ENCODE measurements around the gene CD9. TPM values are rescaled to one million over a fixed set of nuclear protein-coding genes. Genes with fewer than 3 reads are reported as not detected.

The CD9 gene
- total RNA-seq, 1 donor from 2014 or later: 437 TPM

DNA sequence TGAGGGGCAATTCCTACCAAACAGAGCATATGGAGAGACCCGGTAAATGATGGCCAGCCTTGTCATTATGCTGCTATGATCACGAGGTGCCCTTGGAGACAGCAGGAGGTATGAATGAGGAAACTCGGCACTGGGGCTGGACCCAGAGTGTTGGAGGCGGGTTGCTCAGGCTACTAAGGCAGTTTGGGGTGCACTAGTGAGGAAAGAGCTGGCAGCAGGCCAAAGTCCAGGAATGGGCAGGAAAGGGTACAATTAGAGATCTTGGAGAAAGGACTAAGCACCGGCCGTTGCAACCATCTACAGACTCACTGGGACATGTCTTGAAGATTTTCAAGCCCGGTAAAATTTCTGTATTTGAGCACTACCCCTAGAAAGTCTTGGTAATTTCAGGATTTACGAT lies 54.3 kb downstream of the CD9 start:
- Histone ChIP-seq H3K4me1 (no peaks in the 10 kb centered on the region), H3K27me3 (ENCODE audit: low read depth) (no peaks in the 10 kb centered on the region), H3K9me3 (no peaks in the 10 kb centered on the region), H3K4me3 (no peak overlapping the region), H3K27ac (no peak overlapping the region), H3K36me3 (no peaks in the 10 kb centered on the region)
- TF ChIP-seq, protein P1, sequence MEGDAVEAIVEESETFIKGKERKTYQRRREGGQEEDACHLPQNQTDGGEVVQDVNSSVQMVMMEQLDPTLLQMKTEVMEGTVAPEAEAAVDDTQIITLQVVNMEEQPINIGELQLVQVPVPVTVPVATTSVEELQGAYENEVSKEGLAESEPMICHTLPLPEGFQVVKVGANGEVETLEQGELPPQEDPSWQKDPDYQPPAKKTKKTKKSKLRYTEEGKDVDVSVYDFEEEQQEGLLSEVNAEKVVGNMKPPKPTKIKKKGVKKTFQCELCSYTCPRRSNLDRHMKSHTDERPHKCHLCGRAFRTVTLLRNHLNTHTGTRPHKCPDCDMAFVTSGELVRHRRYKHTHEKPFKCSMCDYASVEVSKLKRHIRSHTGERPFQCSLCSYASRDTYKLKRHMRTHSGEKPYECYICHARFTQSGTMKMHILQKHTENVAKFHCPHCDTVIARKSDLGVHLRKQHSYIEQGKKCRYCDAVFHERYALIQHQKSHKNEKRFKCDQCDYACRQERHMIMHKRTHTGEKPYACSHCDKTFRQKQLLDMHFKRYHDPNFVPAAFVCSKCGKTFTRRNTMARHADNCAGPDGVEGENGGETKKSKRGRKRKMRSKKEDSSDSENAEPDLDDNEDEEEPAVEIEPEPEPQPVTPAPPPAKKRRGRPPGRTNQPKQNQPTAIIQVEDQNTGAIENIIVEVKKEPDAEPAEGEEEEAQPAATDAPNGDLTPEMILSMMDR (IDR thresholded peaks at IDR 0.05): no peak
- intact Hi-C loops (cut with DNase I): no loop called here
- DNase-seq (no peak), ATAC-seq (no peak)

DNA sequence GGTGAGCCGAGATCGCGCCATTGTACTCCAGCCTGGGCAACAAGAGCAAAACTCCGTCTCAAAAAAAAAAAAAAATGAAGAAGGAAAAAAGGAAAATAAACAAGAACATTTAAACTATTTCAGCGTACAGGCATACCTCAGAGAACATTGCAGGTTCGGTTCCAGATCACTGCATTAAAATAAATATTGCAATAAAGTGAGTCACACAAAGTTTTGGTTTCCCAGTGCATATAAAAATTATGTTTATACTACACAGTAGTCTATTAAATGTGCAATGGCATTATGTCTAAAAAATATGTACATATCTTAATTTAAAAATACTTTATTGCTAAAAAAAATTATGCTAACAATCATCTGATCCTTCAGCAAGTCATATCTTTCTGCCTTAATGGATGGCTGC lies 56.8 kb downstream of the CD9 start:
- ATAC-seq: no peak
- TF ChIP-seq, protein P1 (IDR thresholded peaks at IDR 0.05): no peak
- H3K4me1 ChIP-seq: no peaks in the 10 kb centered on the region
- no peaks in the 10 kb centered on the region for H3K36me3 ChIP-seq
- H3K27ac ChIP-seq: no peak overlapping the region
- no peaks in the 10 kb centered on the region for H3K9me3 ChIP-seq
- intact Hi-C loops (cut with DNase I): no loop called here
- H3K27me3 ChIP-seq (ENCODE audit: low read depth): no peaks in the 10 kb centered on the region
- no peak for DNase-seq
- no peak overlapping the region for H3K4me3 ChIP-seq

DNA sequence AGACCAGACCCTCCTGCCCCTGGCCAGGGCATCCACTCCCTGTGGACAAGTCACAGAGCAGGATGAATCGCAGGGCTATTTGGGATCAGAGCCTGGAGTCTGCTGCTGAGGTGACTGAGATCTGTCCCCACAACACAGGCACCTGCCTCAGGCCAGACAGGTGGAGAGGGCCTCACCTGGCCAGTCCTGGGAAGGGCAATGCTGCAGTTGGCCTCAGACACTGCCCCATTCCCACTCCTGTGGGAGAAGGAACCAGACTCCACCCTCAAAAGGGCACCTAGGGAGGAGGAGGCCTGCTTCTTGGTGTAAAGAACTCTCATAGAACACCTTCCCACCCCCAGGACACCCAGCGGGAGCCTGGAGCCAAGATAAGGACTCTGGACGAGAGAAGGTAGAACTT lies 62.0 kb downstream of the CD9 start:
- intact Hi-C loops (cut with DNase I): no loop called here
- Histone ChIP-seq H3K36me3 (no peaks in the 10 kb centered on the region), H3K27me3 (ENCODE audit: low read depth) (no peaks in the 10 kb centered on the region), H3K27ac (no peak overlapping the region), H3K4me3 (no peak overlapping the region), H3K4me1 (peaks cover 24% of the 10 kb centered on the region), H3K9me3 (no peaks in the 10 kb centered on the region)
- ATAC-seq: no peak
- DNase-seq: no peak
- TF ChIP-seq, protein P1 (IDR thresholded peaks at IDR 0.05): no peak

DNA sequence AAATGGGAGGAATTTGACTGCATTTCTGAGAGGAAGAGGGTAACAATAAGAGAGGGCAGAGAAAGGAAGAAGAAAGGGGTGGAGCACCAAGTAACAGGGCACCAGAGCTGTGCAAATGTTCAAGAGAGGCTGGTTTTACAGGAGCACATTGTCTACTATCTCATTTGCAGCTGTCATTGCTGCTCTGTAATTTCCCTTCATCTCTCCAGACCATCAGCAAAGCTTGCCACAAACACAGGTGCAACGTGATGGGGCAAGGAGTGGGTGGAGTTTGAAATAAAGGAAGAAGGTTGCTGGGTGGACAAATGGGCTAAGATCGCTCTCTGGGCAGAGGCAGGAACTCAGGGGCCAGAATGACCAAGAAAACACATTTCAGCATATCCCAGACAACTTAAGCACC lies 62.4 kb downstream of the CD9 start:
- TF ChIP-seq, protein P1 (IDR thresholded peaks at IDR 0.05): no peak
- H3K27ac ChIP-seq: no peak overlapping the region
- ATAC-seq: no peak
- peaks cover 27% of the 10 kb centered on the region for H3K4me1 ChIP-seq
- intact Hi-C loops (cut with DNase I): no loop called here
- no peaks in the 10 kb centered on the region for H3K9me3 ChIP-seq
- no peaks in the 10 kb centered on the region for H3K27me3 ChIP-seq (ENCODE audit: low read depth)
- no peak overlapping the region for H3K4me3 ChIP-seq
- no peak for DNase-seq
- no peaks in the 10 kb centered on the region for H3K36me3 ChIP-seq

DNA sequence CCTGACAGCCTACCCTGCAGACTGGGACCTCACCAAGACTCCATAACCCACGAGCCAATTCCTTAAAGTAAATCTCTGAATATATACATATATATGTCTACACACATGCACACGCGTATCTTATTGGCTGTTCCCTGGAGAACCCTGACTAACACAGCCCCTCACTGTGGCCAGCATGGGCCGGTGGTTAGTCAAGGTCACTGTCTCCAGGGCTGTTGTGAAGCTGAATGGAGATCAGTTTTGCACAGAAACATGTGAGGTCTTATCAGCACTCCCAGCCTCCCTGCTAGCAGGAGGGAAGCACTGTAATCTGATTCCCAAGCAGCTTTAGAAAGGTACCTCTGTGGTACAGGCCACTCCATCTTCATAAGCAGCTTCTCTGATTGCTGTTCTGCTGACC lies 63.7 kb downstream of the CD9 start:
- Histone ChIP-seq H3K9me3 (no peaks in the 10 kb centered on the region), H3K4me3 (no peak overlapping the region), H3K36me3 (no peaks in the 10 kb centered on the region), H3K27ac (peak overlapping the region; percentile 2), H3K4me1 (peaks cover 36% of the 10 kb centered on the region), H3K27me3 (ENCODE audit: low read depth) (no peaks in the 10 kb centered on the region)
- no peak for ATAC-seq
- intact Hi-C loops (cut with DNase I): no loop called here
- DNase-seq: peak; percentile 23
- TF ChIP-seq, protein P1 (IDR thresholded peaks at IDR 0.05): no peak
